Gastroesophageal sphincter (tissue), 4 donors: ENCODE measurements around the gene CHERP. TPM values are rescaled to one million over a fixed set of nuclear protein-coding genes. Genes with fewer than 3 reads are reported as not detected.

Experiments
- ATAC-seq: fragments of 150-250 bp; one replicate; pipeline ENCODE4 v1.9.1; 2016; ENCODE audit warnings: mild to moderate bottlenecking, moderate library complexity
- H3K27ac ChIP-seq, 4 donors: fragments of 200-600 bp; sonication (generic) in 3 of 4; 1 replicate in 3 of 4; 2 replicates in 1 of 4; pipeline ENCODE4 v1.5.1; 2016 to 2019
- H3K27me3 ChIP-seq: fragments of 200-600 bp; sonication (generic); one replicate; pipeline ENCODE4 v1.5.1; 2019
- H3K36me3 ChIP-seq, 2 donors: fragments of 200-600 bp; sonication (generic); one replicate each; pipeline ENCODE4 v1.5.1; 2019; ENCODE audit warnings: control low read depth in 1 of 2
- H3K4me1 ChIP-seq, 3 donors: fragments of 200-600 bp; sonication (generic); 1 replicate in 2 of 3; 2 replicates in 1 of 3; pipeline ENCODE4 v1.5.1; 2016 to 2019; ENCODE audit warnings: control low read depth in 2 of 3
- H3K4me3 ChIP-seq, 2 donors: fragments of 200-600 bp; sonication (generic); one replicate each; pipeline ENCODE4 v1.5.1; 2019; ENCODE audit warnings: mild to moderate bottlenecking in 1 of 2, moderate library complexity in 1 of 2
- H3K9me3 ChIP-seq, 3 donors: fragments of 200-600 bp; sonication (generic); one replicate each; pipeline ENCODE4 v1.5.1; 2017 to 2019; ENCODE audit warnings: control low read depth in 2 of 3
- CTCF ChIP-seq, 4 experiments: fragments of 200-600 bp in 2 of 4; fragments of 450-650 bp in 2 of 4; sonication (generic) in 1 of 4; IDR thresholded peaks; one replicate each; pipeline ENCODE4 v1.5.1; 2017 to 2019; ENCODE audit warnings: antibody characterized with exemption in 4 of 4, mild to moderate bottlenecking in 2 of 4, moderate library complexity in 2 of 4
- EP300 ChIP-seq: sonication (generic); formaldehyde crosslinking; IDR thresholded peaks from one replicate; pipeline ENCODE4 v1.6.1; 2017; ENCODE audit warnings: antibody characterized with exemption, mild to moderate bottlenecking
- POLR2A ChIP-seq, 2 donors: fragments of 450-650 bp; IDR thresholded peaks; one replicate each; pipeline ENCODE4 v1.6.1; 2017; ENCODE audit warnings: antibody characterized with exemption in 2 of 2, mild to moderate bottlenecking in 2 of 2, moderate library complexity in 1 of 2
- POLR2AphosphoS5 ChIP-seq: sonication (generic); formaldehyde crosslinking; IDR thresholded peaks from one replicate; pipeline ENCODE4 v1.6.1; 2017; ENCODE audit warnings: antibody characterized with exemption
- WGBS, 2 donors: methylation state at CpG; one replicate each; pipeline ENCODE4 v1.1.5; 2018; ENCODE audit warnings: low coverage in 1 of 2; 5-methylcytosine and 5-hydroxymethylcytosine counted together
- total RNA-seq, 4 donors: library from RNA; depleted of rRNA; stranded (reverse); fragments of >200 nt; gene quantifications; one replicate each; pipeline ENCODE4 v1.1.0, GENCODE V29; 2016

Gene CHERP
- total RNA-seq, 4 donors from 2014 or later = 5.7 to 12.7 (median 6.6) TPM

DNA sequence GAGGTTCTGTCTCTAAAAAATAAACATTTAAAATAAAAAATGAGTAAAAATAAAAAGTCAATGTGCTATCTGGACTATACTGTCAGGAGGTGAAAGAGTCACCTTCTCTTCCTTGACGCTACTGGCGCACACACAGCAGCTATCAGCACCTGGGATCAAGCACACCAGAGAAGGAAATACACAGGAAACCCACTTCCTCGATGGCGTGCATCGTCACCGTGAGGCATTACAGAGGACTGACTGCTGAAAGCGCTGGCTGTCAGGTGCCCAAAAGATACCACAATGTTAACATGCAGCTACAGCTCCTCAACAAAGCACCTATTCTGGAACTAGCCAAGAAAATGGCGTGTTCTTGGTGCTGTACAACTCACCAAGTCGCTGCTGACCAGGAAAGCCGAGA is 23.9 kb upstream of the CHERP start:
- Histone ChIP-seq H3K27me3 (no peaks in the 10 kb centered on the region), H3K27ac (peak overlapping the region in 1 of 4 donors; percentile 19), H3K4me1 (peaks cover 0 to 17% (median 6%) of the 10 kb centered on the region in 3 donors), H3K36me3 (peaks cover 0 to 93% of the 10 kb centered on the region in 2 donors), H3K9me3 (no peaks in the 10 kb centered on the region), H3K4me3 (no peak overlapping the region)
- no peak for TF ChIP-seq POLR2A (IDR thresholded peaks at IDR 0.05)
- TF ChIP-seq POLR2AphosphoS5 = no peak
- TF ChIP-seq EP300 = no peak
- no peak for TF ChIP-seq CTCF (IDR thresholded peaks at IDR 0.05)
- ATAC-seq = peak; percentile 43
- WGBS, 2 donors = 80 to 91% methylated on average over 8 to 9 of the region's 10 CpGs

DNA sequence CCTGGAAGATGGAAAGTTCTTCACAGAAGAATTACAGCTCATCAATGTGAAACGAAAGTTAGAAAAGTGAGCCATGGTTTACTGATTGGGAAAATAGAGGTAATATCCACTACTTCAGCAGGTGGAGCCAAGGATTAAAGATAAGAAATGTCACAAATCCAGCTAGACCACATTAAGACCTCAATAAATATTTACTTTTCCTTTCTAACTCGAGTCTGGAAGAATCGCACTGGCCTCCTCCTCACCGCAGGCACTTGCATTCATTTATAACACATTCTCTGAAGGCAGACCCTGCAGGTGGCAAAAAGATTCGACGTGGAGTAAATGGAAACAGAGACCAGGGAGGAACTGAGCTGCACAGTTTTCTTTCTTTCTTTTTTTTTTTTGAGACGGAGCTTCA is 22.6 kb upstream of the CHERP start:
- ATAC-seq = no peak
- no peak overlapping the region for H3K27ac ChIP-seq
- WGBS, 2 donors = 65 to 75% methylated on average over 3 to 7 of the region's 7 CpGs
- peaks cover 0 to 4% (median 0%) of the 10 kb centered on the region in 3 donors for H3K4me1 ChIP-seq
- peaks cover 0 to 100% of the 10 kb centered on the region in 2 donors for H3K36me3 ChIP-seq
- no peaks in the 10 kb centered on the region for H3K27me3 ChIP-seq
- TF ChIP-seq POLR2AphosphoS5 (no peak), CTCF (IDR thresholded peaks at IDR 0.05) (no peak), EP300 (no peak), POLR2A (IDR thresholded peaks at IDR 0.05) (no peak)
- H3K4me3 ChIP-seq = no peak overlapping the region
- no peaks in the 10 kb centered on the region for H3K9me3 ChIP-seq

- ATAC-seq = no peak
- Histone ChIP-seq H3K4me1 (no peaks in the 10 kb centered on the region), H3K36me3 (peaks cover 0 to 100% of the 10 kb centered on the region in 2 donors), H3K4me3 (no peak overlapping the region), H3K27me3 (no peaks in the 10 kb centered on the region), H3K9me3 (no peaks in the 10 kb centered on the region), H3K27ac (no peak overlapping the region)
- WGBS, 2 donors = 84 to 98% methylated on average over 2 to 3 of the region's 6 CpGs
- TF ChIP-seq EP300 = no peak
- no peak for TF ChIP-seq CTCF (IDR thresholded peaks at IDR 0.05)
- no peak for TF ChIP-seq POLR2AphosphoS5
- TF ChIP-seq POLR2A (IDR thresholded peaks at IDR 0.05) = no peak
These were observed 20.4 kb upstream of the CHERP start for GRCh38 chr19:16562608-16563025.

GRCh38 chr19:16561382-16561781 is 19.1 kb upstream of the CHERP start:
- H3K27me3 ChIP-seq = no peaks in the 10 kb centered on the region
- H3K27ac ChIP-seq = no peak overlapping the region
- TF ChIP-seq POLR2AphosphoS5 (no peak), CTCF (IDR thresholded peaks at IDR 0.05) (no peak), POLR2A (IDR thresholded peaks at IDR 0.05) (no peak), EP300 (no peak)
- peaks cover 0 to 99% of the 10 kb centered on the region in 2 donors for H3K36me3 ChIP-seq
- WGBS, 2 donors = 50 to 84% methylated on average over 1 to 5 of the region's 8 CpGs
- H3K4me1 ChIP-seq = no peaks in the 10 kb centered on the region
- no peaks in the 10 kb centered on the region for H3K9me3 ChIP-seq
- no peak for ATAC-seq
- no peak overlapping the region for H3K4me3 ChIP-seq

DNA sequence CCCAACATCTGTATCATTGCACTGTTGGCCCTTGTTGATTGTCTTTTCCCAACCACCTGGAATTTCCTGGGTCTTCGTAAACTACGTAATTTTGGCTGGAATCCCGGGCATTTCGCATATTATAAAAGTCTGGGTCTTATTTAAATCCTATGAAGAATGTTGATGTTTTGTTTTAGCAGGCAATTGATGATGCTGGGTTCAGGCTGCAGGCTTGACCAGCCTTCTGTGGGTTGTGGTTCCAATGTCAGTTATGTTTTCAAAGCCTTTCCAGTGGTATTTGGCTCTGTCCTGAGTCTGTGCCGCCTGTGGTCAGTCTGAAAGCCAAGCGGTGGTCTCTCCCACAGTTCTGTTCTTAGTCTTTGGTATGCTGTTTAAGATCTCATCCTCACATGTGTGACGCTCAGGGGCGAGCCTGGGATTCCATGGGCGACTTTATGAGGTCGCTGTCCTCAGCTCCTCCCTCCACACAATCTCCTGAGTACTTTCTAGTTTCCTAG is 17.6 kb upstream of the CHERP start:
- Histone ChIP-seq H3K4me3 (no peak overlapping the region), H3K27ac (no peak overlapping the region), H3K9me3 (no peaks in the 10 kb centered on the region), H3K27me3 (no peaks in the 10 kb centered on the region), H3K4me1 (no peaks in the 10 kb centered on the region), H3K36me3 (peaks cover 0 to 99% of the 10 kb centered on the region in 2 donors)
- ATAC-seq = no peak
- no peak for TF ChIP-seq POLR2AphosphoS5
- TF ChIP-seq POLR2A (IDR thresholded peaks at IDR 0.05) = no peak
- no peak for TF ChIP-seq EP300
- no peak for TF ChIP-seq CTCF (IDR thresholded peaks at IDR 0.05)
- WGBS, 2 donors = 78 to 80% methylated on average over 4 to 8 of the region's 10 CpGs
